ENCODE measurements around the gene SYNGAP1. TPM values are rescaled to one million over a fixed set of nuclear protein-coding genes. Genes with fewer than 3 reads are reported as not detected.

SYNGAP1 gene
- total and polyA plus RNA-seq, 4 donors: 11.5 to 98.9 (median 52.9) TPM

GRCh38 chr6:33437666-33438065 is 17.8 kb downstream of the SYNGAP1 start:
- WGBS (ENCODE audit: insufficient coverage): 88% methylated on average over 16 of the region's 18 CpGs
- Histone ChIP-seq H3K9me3 (ENCODE audit: control insufficient read depth, insufficient read depth, low read length) (no peaks in the 10 kb centered on the region), H3K4me1 (ENCODE audit: control insufficient read depth, insufficient read depth, low read length) (peaks cover 8% of the 10 kb centered on the region), H3K27me3 (ENCODE audit: control insufficient read depth, insufficient read depth, low read length) (no peaks in the 10 kb centered on the region), H3K4me3 (ENCODE audit: low read depth, low read length) (no peak overlapping the region), H3K27ac (ENCODE audit: low read depth, low read length) (no peak overlapping the region), H3K36me3 (ENCODE audit: control insufficient read depth, insufficient read depth, low read length) (peaks cover 91% of the 10 kb centered on the region)
- DNase-seq (ENCODE audit: low read depth in 4 of 6, low spot score in 6 of 6): no peak

GRCh38 chr6:33438978-33439594 is 19.2 kb downstream of the SYNGAP1 start:
- H3K27ac ChIP-seq (ENCODE audit: low read depth, low read length): no peak overlapping the region
- no peaks in the 10 kb centered on the region for H3K4me1 ChIP-seq (ENCODE audit: control insufficient read depth, insufficient read depth, low read length)
- peaks cover 94% of the 10 kb centered on the region for H3K36me3 ChIP-seq (ENCODE audit: control insufficient read depth, insufficient read depth, low read length)
- no peak for DNase-seq (ENCODE audit: low read depth in 4 of 6, low spot score in 6 of 6)
- no peaks in the 10 kb centered on the region for H3K27me3 ChIP-seq (ENCODE audit: control insufficient read depth, insufficient read depth, low read length)
- 94% methylated on average over 2 of the region's 3 CpGs for WGBS (ENCODE audit: insufficient coverage)
- no peaks in the 10 kb centered on the region for H3K9me3 ChIP-seq (ENCODE audit: control insufficient read depth, insufficient read depth, low read length)
- no peak overlapping the region for H3K4me3 ChIP-seq (ENCODE audit: low read depth, low read length)

GRCh38 chr6:33439956-33440648 is 20.2 kb downstream of the SYNGAP1 start:
- H3K9me3 ChIP-seq (ENCODE audit: control insufficient read depth, insufficient read depth, low read length): no peaks in the 10 kb centered on the region
- no peak overlapping the region for H3K4me3 ChIP-seq (ENCODE audit: low read depth, low read length)
- H3K4me1 ChIP-seq (ENCODE audit: control insufficient read depth, insufficient read depth, low read length): no peaks in the 10 kb centered on the region
- H3K27ac ChIP-seq (ENCODE audit: low read depth, low read length): no peak overlapping the region
- WGBS (ENCODE audit: insufficient coverage): 81% methylated on average over 7 of the region's 9 CpGs
- no peaks in the 10 kb centered on the region for H3K27me3 ChIP-seq (ENCODE audit: control insufficient read depth, insufficient read depth, low read length)
- DNase-seq (ENCODE audit: low read depth in 4 of 6, low spot score in 6 of 6): no peak
- H3K36me3 ChIP-seq (ENCODE audit: control insufficient read depth, insufficient read depth, low read length): peaks cover 92% of the 10 kb centered on the region

- no peak for DNase-seq (ENCODE audit: low read depth in 4 of 6, low spot score in 6 of 6)
- H3K9me3 ChIP-seq (ENCODE audit: control insufficient read depth, insufficient read depth, low read length): no peaks in the 10 kb centered on the region
- H3K4me1 ChIP-seq (ENCODE audit: control insufficient read depth, insufficient read depth, low read length): no peaks in the 10 kb centered on the region
- peaks cover 89% of the 10 kb centered on the region for H3K36me3 ChIP-seq (ENCODE audit: control insufficient read depth, insufficient read depth, low read length)
- no peaks in the 10 kb centered on the region for H3K27me3 ChIP-seq (ENCODE audit: control insufficient read depth, insufficient read depth, low read length)
- H3K27ac ChIP-seq (ENCODE audit: low read depth, low read length): no peak overlapping the region
- no peak overlapping the region for H3K4me3 ChIP-seq (ENCODE audit: low read depth, low read length)
- 80% methylated on average over 13 of the region's 19 CpGs for WGBS (ENCODE audit: insufficient coverage)
These were observed 20.9 kb downstream of the SYNGAP1 start for GRCh38 chr6:33440649-33441309.

GRCh38 chr6:33441457-33441856 is 21.6 kb downstream of the SYNGAP1 start:
- WGBS (ENCODE audit: insufficient coverage): 90% methylated on average over 7 of the region's 9 CpGs
- Histone ChIP-seq H3K4me3 (ENCODE audit: low read depth, low read length) (no peak overlapping the region), H3K9me3 (ENCODE audit: control insufficient read depth, insufficient read depth, low read length) (no peaks in the 10 kb centered on the region), H3K4me1 (ENCODE audit: control insufficient read depth, insufficient read depth, low read length) (no peaks in the 10 kb centered on the region), H3K36me3 (ENCODE audit: control insufficient read depth, insufficient read depth, low read length) (peaks cover 92% of the 10 kb centered on the region), H3K27me3 (ENCODE audit: control insufficient read depth, insufficient read depth, low read length) (no peaks in the 10 kb centered on the region), H3K27ac (ENCODE audit: low read depth, low read length) (no peak overlapping the region)
- no peak for DNase-seq (ENCODE audit: low read depth in 4 of 6, low spot score in 6 of 6)

GRCh38 chr6:33442283-33442682 is 22.4 kb downstream of the SYNGAP1 start:
- Histone ChIP-seq H3K36me3 (ENCODE audit: control insufficient read depth, insufficient read depth, low read length) (peaks cover 92% of the 10 kb centered on the region), H3K27me3 (ENCODE audit: control insufficient read depth, insufficient read depth, low read length) (no peaks in the 10 kb centered on the region), H3K4me1 (ENCODE audit: control insufficient read depth, insufficient read depth, low read length) (no peaks in the 10 kb centered on the region), H3K27ac (ENCODE audit: low read depth, low read length) (no peak overlapping the region), H3K9me3 (ENCODE audit: control insufficient read depth, insufficient read depth, low read length) (no peaks in the 10 kb centered on the region), H3K4me3 (ENCODE audit: low read depth, low read length) (no peak overlapping the region)
- WGBS (ENCODE audit: insufficient coverage): 83% methylated on average over 7 of the region's 8 CpGs
- no peak for DNase-seq (ENCODE audit: low read depth in 4 of 6, low spot score in 6 of 6)

GRCh38 chr6:33443025-33443424 is 23.2 kb downstream of the SYNGAP1 start:
- WGBS (ENCODE audit: insufficient coverage): 94% methylated on average over 16 of the region's 17 CpGs
- Histone ChIP-seq H3K27me3 (ENCODE audit: control insufficient read depth, insufficient read depth, low read length) (no peaks in the 10 kb centered on the region), H3K4me1 (ENCODE audit: control insufficient read depth, insufficient read depth, low read length) (no peaks in the 10 kb centered on the region), H3K36me3 (ENCODE audit: control insufficient read depth, insufficient read depth, low read length) (peaks cover 92% of the 10 kb centered on the region), H3K9me3 (ENCODE audit: control insufficient read depth, insufficient read depth, low read length) (no peaks in the 10 kb centered on the region), H3K4me3 (ENCODE audit: low read depth, low read length) (no peak overlapping the region), H3K27ac (ENCODE audit: low read depth, low read length) (no peak overlapping the region)
- DNase-seq (ENCODE audit: low read depth in 4 of 6, low spot score in 6 of 6): no peak

GRCh38 chr6:33443619-33444504 is 24.0 kb downstream of the SYNGAP1 start:
- H3K27me3 ChIP-seq (ENCODE audit: control insufficient read depth, insufficient read depth, low read length): no peaks in the 10 kb centered on the region
- H3K27ac ChIP-seq (ENCODE audit: low read depth, low read length): no peak overlapping the region
- WGBS (ENCODE audit: insufficient coverage): 88% methylated on average over 13 of the region's 18 CpGs
- H3K9me3 ChIP-seq (ENCODE audit: control insufficient read depth, insufficient read depth, low read length): no peaks in the 10 kb centered on the region
- no peaks in the 10 kb centered on the region for H3K4me1 ChIP-seq (ENCODE audit: control insufficient read depth, insufficient read depth, low read length)
- peaks cover 92% of the 10 kb centered on the region for H3K36me3 ChIP-seq (ENCODE audit: control insufficient read depth, insufficient read depth, low read length)
- H3K4me3 ChIP-seq (ENCODE audit: low read depth, low read length): no peak overlapping the region
- DNase-seq (ENCODE audit: low read depth in 4 of 6, low spot score in 6 of 6): no peak

GRCh38 chr6:33445119-33445603 is 25.3 kb downstream of the SYNGAP1 start:
- DNase-seq (ENCODE audit: low read depth in 4 of 6, low spot score in 6 of 6): no peak
- Histone ChIP-seq H3K4me3 (ENCODE audit: low read depth, low read length) (no peak overlapping the region), H3K27ac (ENCODE audit: low read depth, low read length) (no peak overlapping the region), H3K36me3 (ENCODE audit: control insufficient read depth, insufficient read depth, low read length) (peaks cover 90% of the 10 kb centered on the region), H3K9me3 (ENCODE audit: control insufficient read depth, insufficient read depth, low read length) (no peaks in the 10 kb centered on the region), H3K27me3 (ENCODE audit: control insufficient read depth, insufficient read depth, low read length) (no peaks in the 10 kb centered on the region), H3K4me1 (ENCODE audit: control insufficient read depth, insufficient read depth, low read length) (no peaks in the 10 kb centered on the region)
- WGBS (ENCODE audit: insufficient coverage): no CpG with 5 or more reads among the region's 3 CpGs

Measured in spinal cord (tissue), 10 donors.